ENCODE results near the gene MNAT1.

Gene MNAT1

GRCh38 chr14:60968099-60968498, 233.5 kb downstream of the MNAT1 start:
- no peak for DNase-seq (ENCODE audit: low spot score)

GRCh38 chr14:60968671-60969070, 234.1 kb downstream of the MNAT1 start:
- DNase-seq (ENCODE audit: low spot score), result no peak

- no peak for DNase-seq (ENCODE audit: low spot score)
These were observed 235.6 kb downstream of the MNAT1 start for GRCh38 chr14:60970146-60970545.

- DNase-seq (ENCODE audit: low spot score), result no peak
These were observed 236.7 kb downstream of the MNAT1 start for GRCh38 chr14:60971271-60971670.

- no peak for DNase-seq (ENCODE audit: low spot score)
These were observed 237.7 kb downstream of the MNAT1 start for GRCh38 chr14:60972295-60972694.

DNA sequence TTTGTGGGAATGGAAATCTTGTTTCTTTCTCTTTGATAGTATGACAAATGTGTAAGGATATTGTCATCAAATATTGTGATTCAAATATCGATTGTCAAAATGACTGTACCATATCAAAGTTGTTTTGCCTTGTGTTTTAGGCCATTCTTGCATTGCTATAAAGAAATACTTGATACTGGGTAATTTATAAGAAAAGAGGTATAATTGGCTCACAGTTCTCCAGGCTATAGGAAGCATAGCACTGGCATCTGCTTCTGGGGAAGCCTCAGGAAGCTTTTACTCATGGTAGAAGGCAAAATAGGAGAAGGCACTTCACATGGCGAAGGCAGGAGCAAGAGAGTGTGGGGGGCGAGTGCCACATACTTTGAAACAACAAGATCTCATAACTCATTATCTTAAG, 238.5 kb downstream of the MNAT1 start:
- no peak for DNase-seq (ENCODE audit: low spot score)

GRCh38 chr14:60974090-60974651, 239.6 kb downstream of the MNAT1 start:
- no peak for DNase-seq (ENCODE audit: low spot score)

GRCh38 chr14:60975551-60975950, 241.0 kb downstream of the MNAT1 start:
- DNase-seq (ENCODE audit: low spot score), result no peak

GRCh38 chr14:60977847-60978246, 243.3 kb downstream of the MNAT1 start:
- no peak for DNase-seq (ENCODE audit: low spot score)

DNA sequence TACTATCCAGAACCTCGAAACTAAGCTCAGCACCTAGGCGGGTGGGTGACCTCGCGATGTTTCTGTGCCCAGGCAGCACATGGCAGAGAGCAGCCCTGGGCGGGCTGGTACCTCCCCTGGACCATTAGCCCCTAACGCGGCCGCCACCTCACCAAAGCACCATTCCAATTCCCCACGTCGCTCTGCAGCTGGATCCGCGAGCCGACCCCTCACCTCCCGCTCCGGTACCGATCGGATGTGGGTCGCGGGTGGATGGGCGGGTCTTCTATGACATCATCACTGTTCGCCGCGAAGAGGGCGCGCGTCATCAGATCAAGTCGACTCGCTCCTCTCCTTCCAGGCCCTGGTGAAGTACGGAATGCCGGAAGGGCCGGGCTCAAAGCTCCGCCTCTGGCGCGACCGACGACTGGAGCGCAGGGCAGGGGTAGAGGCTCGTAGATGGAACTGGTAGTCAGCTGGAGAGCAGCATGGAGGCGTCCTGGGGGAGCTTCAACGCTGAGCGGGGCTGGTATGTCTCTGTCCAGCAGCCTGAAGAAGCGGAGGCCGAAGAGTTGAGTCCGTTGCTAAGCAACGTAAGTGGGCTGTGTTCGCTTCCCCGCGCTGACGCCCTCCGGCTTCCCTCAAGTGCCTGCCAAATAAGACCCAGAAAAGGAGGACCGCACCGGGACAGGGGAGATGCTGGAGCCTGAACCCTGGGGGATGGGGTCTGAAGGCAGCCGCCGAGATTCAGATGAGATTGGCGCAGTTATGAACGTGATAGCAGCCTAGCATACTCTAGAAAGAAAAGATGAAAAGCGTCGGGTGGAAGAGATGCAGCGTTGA, 246.5 kb downstream of the MNAT1 start, which contains the start of the genes SLC38A6 and TRMT5:
SLC38A6 (plus strand) TSS at position 435 of the 822 bp plus-strand sequence; CDS start at position 468, 33 bp downstream.
TRMT5 (minus strand) TSS at position 269 of the 822 bp plus-strand sequence; CDS start at position 163, 106 bp downstream.
- DNase-seq (ENCODE audit: low spot score), result peak; percentile 93

DNA sequence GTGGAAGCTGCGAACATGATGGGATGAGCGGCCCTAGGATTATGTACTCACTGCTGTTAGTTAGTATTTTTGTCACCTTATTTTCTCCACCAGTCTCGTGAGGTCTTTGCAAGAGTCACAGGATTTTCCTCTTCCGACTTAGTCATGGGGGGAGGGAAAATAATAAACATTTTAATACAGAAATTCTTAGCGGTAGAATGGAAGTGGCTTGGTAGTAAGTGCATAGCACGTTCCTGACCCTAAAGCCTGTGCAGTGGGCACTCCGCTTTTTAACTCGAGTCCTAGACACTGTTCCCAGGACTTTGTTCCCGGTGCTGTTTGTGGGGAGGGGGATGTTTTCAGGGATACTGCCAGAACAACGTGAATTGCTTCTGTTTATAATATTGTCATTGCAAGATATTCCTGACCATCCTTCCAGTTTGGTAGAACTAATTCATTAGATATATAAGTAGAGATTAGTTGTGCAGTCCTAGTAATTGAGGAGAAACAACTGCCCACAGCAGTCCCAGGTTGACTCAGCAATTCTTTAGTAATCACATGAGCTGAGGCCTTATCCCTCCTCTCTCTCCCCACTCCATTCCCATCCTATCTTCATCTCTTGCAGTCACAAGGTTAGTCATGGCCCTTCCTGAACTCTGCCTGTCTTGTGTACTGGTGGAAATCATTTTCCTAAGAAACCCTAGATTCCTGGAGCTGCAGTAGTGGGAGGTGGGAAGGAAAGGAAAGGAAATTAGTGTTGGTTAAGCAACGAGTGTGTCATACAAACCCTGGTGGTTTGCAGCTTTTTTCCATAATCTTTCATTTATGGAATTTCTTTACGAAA, 247.3 kb downstream of the MNAT1 start:
- peak; percentile 38 for DNase-seq (ENCODE audit: low spot score)

GRCh38 chr14:60984196-60984595, 249.6 kb downstream of the MNAT1 start:
- DNase-seq (ENCODE audit: low spot score), result no peak

DNA sequence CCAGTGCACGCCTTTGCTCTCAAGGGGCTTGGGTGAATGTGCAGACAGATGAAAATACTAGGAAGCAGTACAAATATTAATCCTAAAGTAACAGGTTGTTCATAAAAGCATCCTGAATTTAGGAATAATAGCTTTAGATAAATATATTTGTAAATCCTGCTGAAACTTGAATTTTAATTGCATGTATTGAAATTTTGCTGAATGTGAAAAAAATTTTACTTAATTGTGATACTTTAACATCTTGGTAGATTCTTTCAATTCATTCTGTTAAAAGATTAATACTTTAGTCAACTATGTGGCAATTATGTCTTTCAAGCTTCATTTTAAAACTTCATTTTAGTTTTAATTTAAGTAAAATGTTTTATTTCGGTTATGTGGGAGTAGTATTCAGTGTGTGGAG, 251.9 kb downstream of the MNAT1 start:
- no peak for DNase-seq (ENCODE audit: low spot score)

DNA sequence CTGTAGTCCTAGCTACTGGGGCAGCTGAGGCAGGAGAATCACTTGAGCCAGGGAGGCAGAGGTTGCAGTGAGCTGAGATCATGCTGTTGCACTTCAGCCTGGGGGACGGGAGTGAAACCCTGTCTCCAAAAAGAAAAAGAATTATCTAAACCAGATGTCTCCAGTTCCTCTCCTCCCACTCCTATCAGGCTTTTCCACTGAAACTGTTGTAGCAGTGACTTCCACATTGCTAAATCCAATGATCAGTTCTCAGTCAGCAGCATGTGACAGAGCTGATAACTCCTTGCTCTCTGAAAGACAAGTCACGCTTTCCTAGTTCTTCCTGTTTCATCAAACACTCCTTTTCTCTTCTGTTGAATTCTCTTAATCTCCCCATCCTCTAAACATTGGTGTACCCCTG, 255.0 kb downstream of the MNAT1 start:
- no peak for DNase-seq (ENCODE audit: low spot score)

DNA sequence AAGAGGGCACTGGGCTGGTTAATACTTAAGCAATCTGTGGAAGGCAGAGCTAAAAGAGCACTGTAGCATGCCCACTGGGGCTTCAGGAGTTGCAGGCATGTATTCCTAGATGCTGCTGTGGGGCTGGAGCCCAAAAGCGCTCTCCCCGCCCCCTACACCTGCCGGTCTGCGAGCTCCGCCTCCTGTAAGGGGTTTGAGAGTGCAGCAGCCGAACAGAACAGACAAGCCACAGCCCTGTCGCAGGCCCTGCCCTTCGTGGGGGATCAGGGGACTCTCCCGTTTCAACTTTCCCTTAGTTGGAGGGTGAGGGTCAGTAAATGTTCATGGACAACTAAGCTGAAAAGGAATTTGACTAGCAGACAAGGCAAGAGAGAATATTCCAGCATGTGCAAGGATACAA, 264.1 kb downstream of the MNAT1 start:
- no peak for DNase-seq (ENCODE audit: low spot score)

DNA sequence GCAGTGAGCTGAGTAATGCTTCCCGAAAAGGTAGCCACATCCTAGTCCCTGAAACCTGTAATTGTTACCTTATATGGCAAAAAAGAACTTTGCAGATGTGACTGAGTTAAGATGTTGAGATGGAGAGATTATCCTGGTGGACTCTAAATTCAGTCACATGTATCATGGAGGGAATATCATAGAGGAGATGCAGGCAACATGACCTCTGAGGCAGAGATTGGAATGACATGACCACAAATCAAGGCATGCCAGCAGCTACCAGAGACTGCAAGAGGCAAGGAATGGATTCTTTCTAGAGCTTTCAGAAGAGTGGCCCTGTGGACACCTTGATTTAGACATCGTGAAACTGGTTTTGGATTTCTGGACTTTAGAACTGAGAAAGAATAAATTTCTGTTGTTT, 265.0 kb downstream of the MNAT1 start:
- DNase-seq (ENCODE audit: low spot score), result no peak

GRCh38 chr14:61003571-61003970, 269.0 kb downstream of the MNAT1 start:
- DNase-seq (ENCODE audit: low spot score), result no peak

- no peak for DNase-seq (ENCODE audit: low spot score)
These were observed 285.0 kb downstream of the MNAT1 start for GRCh38 chr14:61019537-61019936.

Data from D341Med (cell line).